Ovary (tissue), 3 donors: ENCODE measurements around the gene CD40LG.

ENCODE experiments used
- CTCF ChIP-seq, 3 donors: fragments of 450-650 bp in 2 of 3; fragments of 200-600 bp in 1 of 3; IDR thresholded peaks; one replicate each; pipeline versions ENCODE4 v1.5.1 to v1.8.0; 2016 to 2022; ENCODE audit warnings: antibody characterized with exemption in 3 of 3, mild to moderate bottlenecking in 1 of 3
- EP300 ChIP-seq: sonication (generic); formaldehyde crosslinking; IDR thresholded peaks from one replicate; pipeline ENCODE4 v1.6.1; 2017; ENCODE audit warnings: antibody characterized with exemption
- POLR2A ChIP-seq: fragments of 450-650 bp; IDR thresholded peaks from one replicate; pipeline ENCODE4 v1.6.1; 2017; ENCODE audit warnings: antibody characterized with exemption, mild to moderate bottlenecking, moderate library complexity
- donor health status: DM: no; HTN: no; CAD: no.

- TF ChIP-seq CTCF (IDR thresholded peaks at IDR 0.05) (no peak), POLR2A (no peak), EP300 (no peak)
These were observed 18.1 kb downstream of the CD40LG start for GRCh38 chrX:136666088-136666487.
